ENCODE data around the gene CLEC19A. TPM values are rescaled to one million over a fixed set of nuclear protein-coding genes. Genes with fewer than 3 reads are reported as not detected.

The CLEC19A gene
- total RNA-seq, 1 experiment from 2014 or later = 0.41 TPM

- no peaks in the 10 kb centered on the region for H3K79me2 ChIP-seq (ENCODE audit: low read depth)
- H3K9me3 ChIP-seq (ENCODE audit: insufficient read depth, low read depth) = no peaks in the 10 kb centered on the region
- H3K4me3 ChIP-seq = no peak overlapping the region
- H4K20me1 ChIP-seq (ENCODE audit: insufficient read depth) = no peaks in the 10 kb centered on the region
- intact Hi-C loops (cut with micrococcal nuclease; ENCODE audit: unreplicated experiment) = no loop called here
- no peaks in the 10 kb centered on the region for H3K9me2 ChIP-seq (ENCODE audit: insufficient read depth)
- no peak for TF ChIP-seq CTCF (conservative IDR thresholded peaks at IDR 0.05)
- DNase-seq = peak in 1 of 2 experiments; percentile 32
- no peaks in the 10 kb centered on the region for H3K4me1 ChIP-seq (replicated peaks; ENCODE audit: insufficient read depth)
- POLR2A ChIA-PET (ENCODE audit: unreplicated experiment) = interaction anchor here (0.6 kb wide), 1 partner anchor 60 kb away, joined by 8 read pairs; no protein-coding TSS in a partner anchor
- no TSS peak for BruUV-seq (replicated peaks)
- no peak overlapping the region for H3K27ac ChIP-seq
- H3K4me2 ChIP-seq = no peak overlapping the region
- H3K36me3 ChIP-seq (ENCODE audit: low read depth) = no peaks in the 10 kb centered on the region
- CTCF ChIA-PET = no interaction called here
- no peaks in the 10 kb centered on the region for H3K27me3 ChIP-seq (ENCODE audit: insufficient read depth, low read depth)
- H2AFZ ChIP-seq = no peak overlapping the region
- no peaks in the 10 kb centered on the region for H3F3A ChIP-seq (ENCODE audit: insufficient read depth, low read depth)
Observed at GRCh38 chr16:19307587-19308241, 22.2 kb downstream of the CLEC19A start.

- Histone ChIP-seq H2AFZ (no peak overlapping the region), H3K79me2 (ENCODE audit: low read depth) (no peaks in the 10 kb centered on the region), H3K9me2 (ENCODE audit: insufficient read depth) (no peaks in the 10 kb centered on the region), H3F3A (ENCODE audit: insufficient read depth, low read depth) (no peaks in the 10 kb centered on the region), H3K4me2 (no peak overlapping the region), H3K4me3 (no peak overlapping the region), H3K36me3 (ENCODE audit: low read depth) (no peaks in the 10 kb centered on the region), H4K20me1 (ENCODE audit: insufficient read depth) (no peaks in the 10 kb centered on the region), H3K9me3 (ENCODE audit: insufficient read depth, low read depth) (no peaks in the 10 kb centered on the region), H3K27ac (no peak overlapping the region), H3K4me1 (replicated peaks; ENCODE audit: insufficient read depth) (no peaks in the 10 kb centered on the region), H3K27me3 (ENCODE audit: insufficient read depth, low read depth) (no peaks in the 10 kb centered on the region)
- intact Hi-C loops (cut with micrococcal nuclease; ENCODE audit: unreplicated experiment) = no loop called here
- POLR2A ChIA-PET (ENCODE audit: unreplicated experiment) = no interaction called here
- TF ChIP-seq CTCF (conservative IDR thresholded peaks at IDR 0.05) (no peak), EZH2 (IDR thresholded peaks at IDR 0.05; ENCODE audit: low read depth) (no peak)
- no TSS peak for BruUV-seq (replicated peaks)
- no peak for DNase-seq
- CTCF ChIA-PET = no interaction called here
Observed at GRCh38 chr16:19308392-19308791, 22.9 kb downstream of the CLEC19A start.

- intact Hi-C loops (cut with micrococcal nuclease; ENCODE audit: unreplicated experiment) = no loop called here
- DNase-seq = no peak
- BruUV-seq (replicated peaks) = no TSS peak
- TF ChIP-seq CTCF (conservative IDR thresholded peaks at IDR 0.05) (no peak), EZH2 (IDR thresholded peaks at IDR 0.05; ENCODE audit: low read depth) (no peak)
- POLR2A ChIA-PET (ENCODE audit: unreplicated experiment) = no interaction called here
- Histone ChIP-seq H3K4me2 (no peak overlapping the region), H3K27me3 (ENCODE audit: insufficient read depth, low read depth) (no peaks in the 10 kb centered on the region), H3K4me1 (replicated peaks; ENCODE audit: insufficient read depth) (no peaks in the 10 kb centered on the region), H4K20me1 (ENCODE audit: insufficient read depth) (no peaks in the 10 kb centered on the region), H3K9me2 (ENCODE audit: insufficient read depth) (no peaks in the 10 kb centered on the region), H3K4me3 (no peak overlapping the region), H3K9me3 (ENCODE audit: insufficient read depth, low read depth) (no peaks in the 10 kb centered on the region), H3F3A (ENCODE audit: insufficient read depth, low read depth) (no peaks in the 10 kb centered on the region), H3K79me2 (ENCODE audit: low read depth) (no peaks in the 10 kb centered on the region), H3K36me3 (ENCODE audit: low read depth) (no peaks in the 10 kb centered on the region), H3K27ac (no peak overlapping the region), H2AFZ (no peak overlapping the region)
- CTCF ChIA-PET = no interaction called here
Observed at GRCh38 chr16:19309178-19309577, 23.6 kb downstream of the CLEC19A start.

Data from PC-9 (cell line).